Hematopoietic multipotent progenitor cell treated with erythropoietin and hydrocortisone succinate and interleukin-3 and kit ligand, for 15 days (in vitro differentiated cells): ENCODE data around the gene EXOSC7.
A peak's percentile ranks its signal among the peaks of the same experiment; 100 is the strongest.

ENCODE experiments used
- DNase-seq: peaks from one replicate; pipeline ENCODE4 v3.0.0-alpha.2; 2015; ENCODE audit warnings: low spot score

The EXOSC7 gene

DNA sequence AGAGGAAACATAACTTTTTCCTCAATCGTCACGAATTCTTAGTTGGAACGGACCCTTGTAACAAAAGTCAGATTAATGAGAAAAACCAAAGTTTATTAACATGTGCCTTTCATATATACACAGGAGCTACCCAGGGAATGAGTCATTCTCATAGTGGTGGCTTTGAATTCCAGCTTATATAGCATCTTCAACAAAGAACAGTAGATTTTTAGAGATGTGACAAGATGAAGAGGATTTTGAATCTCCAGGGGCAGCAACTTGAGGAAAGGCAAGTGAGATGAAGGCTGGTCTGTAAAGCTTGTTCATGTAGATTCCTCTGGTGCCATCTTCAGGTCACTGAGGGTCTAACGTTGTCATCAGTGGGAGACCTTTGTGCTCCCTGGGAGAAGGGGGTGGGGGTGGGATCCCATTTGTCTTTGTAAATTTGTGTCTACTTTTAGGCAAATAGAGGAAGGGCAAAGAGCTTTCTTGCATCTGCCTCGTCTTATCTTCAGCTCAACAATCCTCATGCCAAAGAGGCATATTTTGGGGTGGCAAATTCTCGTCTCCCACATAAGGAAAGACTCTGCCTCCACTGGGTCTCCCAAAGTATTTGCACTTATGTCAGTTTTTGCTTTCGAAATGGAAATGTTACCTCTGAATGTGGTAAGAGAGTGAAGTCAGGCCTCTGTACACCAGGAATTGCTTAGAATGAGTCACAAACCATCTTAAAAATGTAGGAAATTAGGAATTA is 79.5 kb downstream of the EXOSC7 start:
- DNase-seq = peak; percentile 29

DNA sequence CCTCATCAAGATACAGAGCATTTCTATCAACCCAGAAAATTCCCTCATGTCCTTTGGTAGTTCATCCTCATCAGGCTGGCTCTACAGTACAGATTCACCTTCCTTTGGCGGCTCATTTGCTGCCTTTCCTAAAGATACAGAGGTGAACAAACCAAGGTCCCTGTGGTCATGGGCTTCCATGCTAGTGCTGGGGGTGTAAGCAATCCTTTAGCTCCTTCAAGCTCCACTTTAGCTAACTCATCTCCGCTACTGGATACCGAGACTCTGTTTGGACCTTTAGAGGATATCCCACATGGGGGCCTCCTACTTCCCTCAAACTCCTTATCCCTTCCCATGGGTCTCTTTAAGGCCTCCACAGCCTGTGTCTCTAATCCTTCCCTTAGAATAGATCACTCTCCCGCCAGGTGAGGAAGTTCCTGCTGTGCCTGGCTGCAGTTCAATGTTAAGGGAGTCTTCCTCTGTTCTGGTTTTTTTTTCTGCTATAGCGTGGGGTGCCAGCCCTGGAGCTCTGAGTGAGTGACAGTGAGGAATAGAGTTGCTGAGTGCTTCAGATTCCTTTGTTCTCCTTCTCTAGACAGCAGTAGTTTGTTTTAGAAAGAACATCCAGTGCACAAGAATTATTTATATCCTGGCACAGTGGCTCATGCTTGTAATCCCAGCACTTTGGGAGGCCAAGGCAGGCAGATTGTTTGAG is 80.7 kb downstream of the EXOSC7 start:
- DNase-seq = no peak

DNA sequence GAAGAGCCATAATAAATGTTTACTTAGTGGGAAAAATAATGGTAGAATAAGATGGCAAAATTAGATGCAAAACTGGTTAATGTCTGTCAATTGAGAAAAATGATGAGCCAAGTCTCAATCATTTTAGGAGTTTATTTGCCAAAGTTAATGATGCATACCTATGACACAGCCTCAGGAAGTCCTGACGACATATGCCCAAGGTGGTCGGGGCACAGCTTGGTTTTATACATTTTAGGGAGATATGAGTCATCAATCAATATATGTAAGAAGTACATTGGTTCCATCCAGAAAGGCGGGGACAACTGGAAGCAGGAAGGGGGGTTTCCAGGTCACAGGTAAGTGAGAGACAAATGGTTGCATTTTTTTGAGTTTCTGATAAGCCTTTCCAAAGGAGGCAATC is 81.5 kb downstream of the EXOSC7 start:
- DNase-seq = no peak

DNA sequence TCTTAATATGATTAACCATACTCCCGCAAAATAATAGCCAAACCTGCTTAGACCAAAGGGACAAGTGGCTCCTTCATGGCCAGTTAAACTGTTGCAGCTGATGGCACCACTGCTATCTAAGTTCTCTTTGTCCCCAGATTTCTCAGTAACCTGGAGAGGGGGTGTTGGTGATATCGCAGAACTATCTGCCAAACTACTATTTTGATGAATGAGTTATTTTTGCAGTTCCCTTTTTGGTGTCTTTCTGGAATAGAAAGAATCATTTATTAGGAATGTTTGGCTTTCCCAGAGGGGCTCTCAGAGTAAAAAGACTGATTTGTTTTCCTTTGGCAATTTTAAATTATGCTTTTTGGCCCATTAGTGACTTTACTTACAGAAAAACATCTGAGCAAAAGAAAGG is 83.1 kb downstream of the EXOSC7 start:
- DNase-seq = no peak

DNA sequence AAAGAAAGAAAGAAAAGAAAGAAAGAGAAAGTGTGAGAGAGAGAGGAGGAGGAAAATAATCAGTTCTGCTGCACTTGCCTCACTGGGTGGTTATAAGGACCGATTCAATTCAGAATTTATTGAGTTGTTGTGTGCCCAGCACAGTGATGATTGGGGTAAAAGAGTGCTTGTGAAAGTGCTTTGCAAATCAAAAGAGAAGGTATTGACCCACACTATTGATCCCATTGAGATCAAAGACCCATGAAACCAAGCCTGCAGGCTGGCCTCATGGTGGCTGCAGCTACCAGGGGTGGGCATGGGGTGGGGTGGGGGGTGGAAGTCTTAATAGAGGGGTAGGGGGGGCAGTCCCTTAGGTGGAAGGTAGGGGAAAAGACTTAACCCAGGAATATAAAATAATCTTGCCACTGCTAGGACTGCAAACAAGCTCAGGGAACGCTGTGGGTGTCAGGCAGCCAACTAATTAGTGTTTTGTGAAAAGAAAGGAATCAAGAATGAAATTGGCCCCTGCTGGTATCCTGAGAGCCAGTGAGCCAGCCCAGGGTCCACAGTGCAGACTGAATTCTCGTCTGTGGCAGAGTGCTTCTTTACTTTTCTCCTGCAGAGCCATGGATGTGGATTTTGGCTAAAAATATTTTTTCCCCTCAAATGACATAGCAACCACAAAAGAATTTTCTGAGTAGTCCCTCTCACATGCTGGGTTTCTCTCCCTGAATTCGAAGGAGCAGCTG is 84.3 kb downstream of the EXOSC7 start:
- no peak for DNase-seq
